ENCODE data around the gene DPP7. TPM values are rescaled to one million over a fixed set of nuclear protein-coding genes. Genes with fewer than 3 reads are reported as not detected.

Gene DPP7
- total and polyA plus RNA-seq, 2 experiments from 2014 or later, result 19.7 to 26.8 TPM

GRCh38 chr9:137085920-137086530, 28.5 kb downstream of the DPP7 start (continued):
- TF ChIP-seq, protein P1, sequence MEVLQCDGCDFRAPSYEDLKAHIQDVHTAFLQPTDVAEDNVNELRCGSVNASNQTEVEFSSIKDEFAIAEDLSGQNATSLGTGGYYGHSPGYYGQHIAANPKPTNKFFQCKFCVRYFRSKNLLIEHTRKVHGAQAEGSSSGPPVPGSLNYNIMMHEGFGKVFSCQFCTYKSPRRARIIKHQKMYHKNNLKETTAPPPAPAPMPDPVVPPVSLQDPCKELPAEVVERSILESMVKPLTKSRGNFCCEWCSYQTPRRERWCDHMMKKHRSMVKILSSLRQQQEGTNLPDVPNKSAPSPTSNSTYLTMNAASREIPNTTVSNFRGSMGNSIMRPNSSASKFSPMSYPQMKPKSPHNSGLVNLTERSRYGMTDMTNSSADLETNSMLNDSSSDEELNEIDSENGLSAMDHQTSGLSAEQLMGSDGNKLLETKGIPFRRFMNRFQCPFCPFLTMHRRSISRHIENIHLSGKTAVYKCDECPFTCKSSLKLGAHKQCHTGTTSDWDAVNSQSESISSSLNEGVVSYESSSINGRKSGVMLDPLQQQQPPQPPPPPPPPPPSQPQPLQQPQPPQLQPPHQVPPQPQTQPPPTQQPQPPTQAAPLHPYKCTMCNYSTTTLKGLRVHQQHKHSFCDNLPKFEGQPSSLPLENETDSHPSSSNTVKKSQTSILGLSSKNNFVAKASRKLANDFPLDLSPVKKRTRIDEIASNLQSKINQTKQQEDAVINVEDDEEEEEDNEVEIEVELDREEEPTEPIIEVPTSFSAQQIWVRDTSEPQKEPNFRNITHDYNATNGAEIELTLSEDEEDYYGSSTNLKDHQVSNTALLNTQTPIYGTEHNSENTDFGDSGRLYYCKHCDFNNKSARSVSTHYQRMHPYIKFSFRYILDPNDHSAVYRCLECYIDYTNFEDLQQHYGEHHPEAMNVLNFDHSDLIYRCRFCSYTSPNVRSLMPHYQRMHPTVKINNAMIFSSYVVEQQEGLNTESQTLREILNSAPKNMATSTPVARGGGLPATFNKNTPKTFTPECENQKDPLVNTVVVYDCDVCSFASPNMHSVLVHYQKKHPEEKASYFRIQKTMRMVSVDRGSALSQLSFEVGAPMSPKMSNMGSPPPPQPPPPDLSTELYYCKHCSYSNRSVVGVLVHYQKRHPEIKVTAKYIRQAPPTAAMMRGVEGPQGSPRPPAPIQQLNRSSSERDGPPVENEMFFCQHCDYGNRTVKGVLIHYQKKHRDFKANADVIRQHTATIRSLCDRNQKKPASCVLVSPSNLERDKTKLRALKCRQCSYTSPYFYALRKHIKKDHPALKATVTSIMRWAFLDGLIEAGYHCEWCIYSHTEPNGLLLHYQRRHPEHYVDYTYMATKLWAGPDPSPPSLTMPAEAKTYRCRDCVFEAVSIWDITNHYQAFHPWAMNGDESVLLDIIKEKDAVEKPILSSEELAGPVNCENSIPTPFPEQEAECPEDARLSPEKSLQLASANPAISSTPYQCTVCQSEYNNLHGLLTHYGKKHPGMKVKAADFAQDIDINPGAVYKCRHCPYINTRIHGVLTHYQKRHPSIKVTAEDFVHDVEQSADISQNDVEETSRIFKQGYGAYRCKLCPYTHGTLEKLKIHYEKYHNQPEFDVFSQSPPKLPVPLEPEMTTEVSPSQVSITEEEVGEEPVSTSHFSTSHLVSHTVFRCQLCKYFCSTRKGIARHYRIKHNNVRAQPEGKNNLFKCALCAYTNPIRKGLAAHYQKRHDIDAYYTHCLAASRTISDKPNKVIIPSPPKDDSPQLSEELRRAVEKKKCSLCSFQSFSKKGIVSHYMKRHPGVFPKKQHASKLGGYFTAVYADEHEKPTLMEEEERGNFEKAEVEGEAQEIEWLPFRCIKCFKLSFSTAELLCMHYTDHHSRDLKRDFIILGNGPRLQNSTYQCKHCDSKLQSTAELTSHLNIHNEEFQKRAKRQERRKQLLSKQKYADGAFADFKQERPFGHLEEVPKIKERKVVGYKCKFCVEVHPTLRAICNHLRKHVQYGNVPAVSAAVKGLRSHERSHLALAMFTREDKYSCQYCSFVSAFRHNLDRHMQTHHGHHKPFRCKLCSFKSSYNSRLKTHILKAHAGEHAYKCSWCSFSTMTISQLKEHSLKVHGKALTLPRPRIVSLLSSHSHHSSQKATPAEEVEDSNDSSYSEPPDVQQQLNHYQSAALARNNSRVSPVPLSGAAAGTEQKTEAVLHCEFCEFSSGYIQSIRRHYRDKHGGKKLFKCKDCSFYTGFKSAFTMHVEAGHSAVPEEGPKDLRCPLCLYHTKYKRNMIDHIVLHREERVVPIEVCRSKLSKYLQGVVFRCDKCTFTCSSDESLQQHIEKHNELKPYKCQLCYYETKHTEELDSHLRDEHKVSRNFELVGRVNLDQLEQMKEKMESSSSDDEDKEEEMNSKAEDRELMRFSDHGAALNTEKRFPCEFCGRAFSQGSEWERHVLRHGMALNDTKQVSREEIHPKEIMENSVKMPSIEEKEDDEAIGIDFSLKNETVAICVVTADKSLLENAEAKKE (CRISPR knock-in tag; IDR thresholded peaks at IDR 0.05), result no peak
- no peak for TF ChIP-seq ETS1 (IDR thresholded peaks at IDR 0.05)
- TF ChIP-seq EZH2phosphoT487 (IDR thresholded peaks at IDR 0.05; ENCODE audit: unreplicated experiment), result no peak
- TF ChIP-seq ZNF114 (CRISPR knock-in tag; IDR thresholded peaks at IDR 0.05), result no peak
- TF ChIP-seq STAT1 (IDR thresholded peaks at IDR 0.05; ENCODE audit: unreplicated experiment), result no peak
- TF ChIP-seq EZH2 (IDR thresholded peaks at IDR 0.05; ENCODE audit: low read depth, unreplicated experiment), result no peak
- TF ChIP-seq JUNB (IDR thresholded peaks at IDR 0.05; ENCODE audit: unreplicated experiment), result no peak
- no peak for TF ChIP-seq ZNF331 (CRISPR knock-in tag; IDR thresholded peaks at IDR 0.05; ENCODE audit: low read depth)
- no peak for TF ChIP-seq NANOG (IDR thresholded peaks at IDR 0.05; ENCODE audit: borderline replicate concordance)
